Trophoblast cell (in vitro differentiated cells and primary cell): Measurements from ENCODE around the gene SNTG2.

ENCODE experiments used
- DNase-seq, 2 donors: peaks; one replicate each; pipeline ENCODE4 v3.0.0-alpha.2; 2016
- H2AFZ ChIP-seq: 2 replicates; pipeline ENCODE4 v1.6.1; 2013; ENCODE audit warnings: low read length, moderate library complexity, mild to moderate bottlenecking; ENCODE audit not compliant: insufficient read depth, poor library complexity
- H2AK5ac ChIP-seq: 2 replicates; pipeline ENCODE4 v1.6.1; 2013; ENCODE audit warnings: mild to moderate bottlenecking, low read length
- H2BK120ac ChIP-seq: 2 replicates; pipeline ENCODE4 v1.6.1; 2013; ENCODE audit warnings: low read length, mild to moderate bottlenecking, moderate library complexity; ENCODE audit not compliant: insufficient read depth, poor library complexity
- H2BK12ac ChIP-seq: 2 replicates; pipeline ENCODE4 v1.6.1; 2013; ENCODE audit warnings: mild to moderate bottlenecking, low read length, moderate library complexity
- H2BK5ac ChIP-seq: 2 replicates; pipeline ENCODE4 v1.6.1; 2013; ENCODE audit warnings: low read length, low read depth, moderate library complexity, mild to moderate bottlenecking; ENCODE audit not compliant: poor library complexity
- H3K14ac ChIP-seq: 2 replicates; pipeline ENCODE4 v1.6.1; 2013; ENCODE audit warnings: mild to moderate bottlenecking, low read length
- H3K18ac ChIP-seq: 2 replicates; pipeline ENCODE4 v1.6.1; 2013; ENCODE audit warnings: mild to moderate bottlenecking, low read length
- H3K23ac ChIP-seq: 2 replicates; pipeline ENCODE4 v1.6.1; 2013; ENCODE audit warnings: low read length
- H3K27ac ChIP-seq: 2 replicates; pipeline ENCODE4 v1.5.1; 2013; ENCODE audit warnings: low read depth, mild to moderate bottlenecking, inconsistent platforms, low read length, moderate library complexity
- H3K27me3 ChIP-seq: 2 replicates; pipeline ENCODE4 v1.6.1; 2013; ENCODE audit warnings: inconsistent platforms, mild to moderate bottlenecking, low read length, moderate library complexity; ENCODE audit not compliant: insufficient read depth
- H3K36me3 ChIP-seq, 2 experiments: 1 replicate in 1 of 2; 2 replicates in 1 of 2; pipeline ENCODE4 v1.6.1; 2013; ENCODE audit warnings: low read length in 2 of 2, mild to moderate bottlenecking in 2 of 2, moderate library complexity in 1 of 2; ENCODE audit not compliant: insufficient read depth in 2 of 2, control insufficient read depth in 1 of 2
- H3K4ac ChIP-seq: 2 replicates; pipeline ENCODE4 v1.6.1; 2013; ENCODE audit warnings: low read depth, mild to moderate bottlenecking, low read length, moderate library complexity
- H3K4me1 ChIP-seq, 2 experiments: 1 replicate in 1 of 2; 2 replicates in 1 of 2; pipeline ENCODE4 v1.6.1; 2013; ENCODE audit warnings: low read length in 2 of 2, mild to moderate bottlenecking in 2 of 2, moderate library complexity in 1 of 2; ENCODE audit not compliant: insufficient read depth in 2 of 2, control insufficient read depth in 1 of 2
- H3K4me2 ChIP-seq: 2 replicates; pipeline ENCODE4 v1.6.1; 2013; ENCODE audit warnings: inconsistent platforms, mild to moderate bottlenecking, low read length, moderate library complexity
- H3K4me3 ChIP-seq: 2 replicates; pipeline ENCODE4 v1.5.1; 2013; ENCODE audit warnings: mild to moderate bottlenecking, low read depth, low read length, inconsistent platforms
- H3K79me1 ChIP-seq: one replicate; pipeline ENCODE4 v1.6.1; 2013; ENCODE audit warnings: low read length
- H3K79me2 ChIP-seq: 2 replicates; pipeline ENCODE4 v1.6.1; 2013; ENCODE audit warnings: low read length, mild to moderate bottlenecking; ENCODE audit not compliant: control insufficient read depth, insufficient read depth, poor library complexity
- H3K9ac ChIP-seq: 2 replicates; pipeline ENCODE4 v1.6.1; 2013; ENCODE audit warnings: mild to moderate bottlenecking, low read length
- H3K9me3 ChIP-seq: 2 replicates; pipeline ENCODE4 v1.6.1; 2013; ENCODE audit warnings: low read depth, mild to moderate bottlenecking, control low read depth, inconsistent platforms, low read length; ENCODE audit not compliant: insufficient read depth
- H4K12ac ChIP-seq: 2 replicates; pipeline ENCODE4 v1.6.1; 2013; ENCODE audit warnings: low read depth, mild to moderate bottlenecking, low read length, moderate library complexity
- H4K8ac ChIP-seq: 2 replicates; pipeline ENCODE4 v1.6.1; 2013; ENCODE audit warnings: low read depth, mild to moderate bottlenecking, low read length, moderate library complexity
- H4K91ac ChIP-seq: one replicate; pipeline ENCODE4 v1.6.1; 2013; ENCODE audit warnings: low read depth, mild to moderate bottlenecking, low read length, moderate library complexity
- WGBS: extraction: QIAGEN DNeasy Blood & Tissue Kit; methylation state at CpG from one replicate; pipeline ENCODE4 v1.1.7; 2013; ENCODE audit warnings: missing lambda C conversion rate; ENCODE audit not compliant: insufficient read length, insufficient coverage; ENCODE audit errors: extremely low coverage; 5-methylcytosine and 5-hydroxymethylcytosine counted together

Gene SNTG2

GRCh38 chr2:1360144-1360543 lies 409.5 kb downstream of the SNTG2 start:
- WGBS, result no CpG with 5 or more reads among the region's 1 CpG

GRCh38 chr2:1360557-1361250 lies 410.1 kb downstream of the SNTG2 start:
- no peak overlapping the region for H3K14ac ChIP-seq
- H3K4me3 ChIP-seq, result no peak overlapping the region
- no peak overlapping the region for H3K27ac ChIP-seq
- H4K12ac ChIP-seq, result no peak overlapping the region
- no peak overlapping the region for H4K91ac ChIP-seq
- no peak overlapping the region for H4K8ac ChIP-seq
- no peaks in the 10 kb centered on the region for H3K4me1 ChIP-seq
- no peak overlapping the region for H3K4ac ChIP-seq
- H2BK120ac ChIP-seq, result no peak overlapping the region
- H2AFZ ChIP-seq, result no peak overlapping the region
- no peak overlapping the region for H3K23ac ChIP-seq
- H2BK12ac ChIP-seq, result no peak overlapping the region
- H3K27me3 ChIP-seq, result no peaks in the 10 kb centered on the region
- H3K79me2 ChIP-seq, result no peaks in the 10 kb centered on the region
- no peak for DNase-seq
- H3K79me1 ChIP-seq, result no peaks in the 10 kb centered on the region
- H2AK5ac ChIP-seq, result no peak overlapping the region
- no peak overlapping the region for H3K9ac ChIP-seq
- no peak overlapping the region for H2BK5ac ChIP-seq
- no peaks in the 10 kb centered on the region for H3K36me3 ChIP-seq
- H3K4me2 ChIP-seq, result no peak overlapping the region
- no peaks in the 10 kb centered on the region for H3K9me3 ChIP-seq
- WGBS, result no CpG with 5 or more reads among the region's 6 CpGs
- no peak overlapping the region for H3K18ac ChIP-seq

More at GRCh38 chr2:1360144-1360543, 409.5 kb downstream of the SNTG2 start:
- no peak overlapping the region for H2BK5ac ChIP-seq
- H3K9me3 ChIP-seq, result no peaks in the 10 kb centered on the region
- H3K79me2 ChIP-seq, result no peaks in the 10 kb centered on the region
- no peak overlapping the region for H4K12ac ChIP-seq
- H3K4me3 ChIP-seq, result no peak overlapping the region
- H3K23ac ChIP-seq, result no peak overlapping the region
- H2BK120ac ChIP-seq, result no peak overlapping the region
- H3K18ac ChIP-seq, result no peak overlapping the region
- no peaks in the 10 kb centered on the region for H3K79me1 ChIP-seq
- H3K36me3 ChIP-seq, result no peaks in the 10 kb centered on the region
- no peak overlapping the region for H3K4me2 ChIP-seq
- H2AFZ ChIP-seq, result no peak overlapping the region
- H4K8ac ChIP-seq, result no peak overlapping the region
- H2AK5ac ChIP-seq, result no peak overlapping the region
- H3K14ac ChIP-seq, result no peak overlapping the region
- H3K27ac ChIP-seq, result no peak overlapping the region
- H3K4me1 ChIP-seq, result no peaks in the 10 kb centered on the region
- H3K4ac ChIP-seq, result no peak overlapping the region
- H2BK12ac ChIP-seq, result no peak overlapping the region
- H4K91ac ChIP-seq, result no peak overlapping the region
- DNase-seq, result no peak
- no peak overlapping the region for H3K9ac ChIP-seq
- H3K27me3 ChIP-seq, result no peaks in the 10 kb centered on the region

GRCh38 chr2:1363367-1363766 lies 412.7 kb downstream of the SNTG2 start:
- no peak overlapping the region for H2AFZ ChIP-seq
- DNase-seq, result no peak
- H3K4me3 ChIP-seq, result no peak overlapping the region
- no peak overlapping the region for H3K27ac ChIP-seq
- H4K8ac ChIP-seq, result no peak overlapping the region
- H3K4me1 ChIP-seq, result no peaks in the 10 kb centered on the region
- H3K4ac ChIP-seq, result no peak overlapping the region
- no peaks in the 10 kb centered on the region for H3K27me3 ChIP-seq
- no peak overlapping the region for H2AK5ac ChIP-seq
- peaks cover 1% of the 10 kb centered on the region for H3K9me3 ChIP-seq
- no peak overlapping the region for H2BK120ac ChIP-seq
- H4K91ac ChIP-seq, result no peak overlapping the region
- H3K9ac ChIP-seq, result no peak overlapping the region
- H3K18ac ChIP-seq, result no peak overlapping the region
- no peak overlapping the region for H3K23ac ChIP-seq
- no peaks in the 10 kb centered on the region for H3K36me3 ChIP-seq
- H2BK12ac ChIP-seq, result no peak overlapping the region
- H3K79me2 ChIP-seq, result no peaks in the 10 kb centered on the region
- H4K12ac ChIP-seq, result no peak overlapping the region
- H2BK5ac ChIP-seq, result no peak overlapping the region
- no peak overlapping the region for H3K14ac ChIP-seq
- H3K79me1 ChIP-seq, result no peaks in the 10 kb centered on the region
- no CpG with 5 or more reads among the region's 2 CpGs for WGBS
- H3K4me2 ChIP-seq, result no peak overlapping the region

- Histone ChIP-seq H3K23ac (no peak overlapping the region), H4K8ac (no peak overlapping the region), H4K91ac (no peak overlapping the region), H3K36me3 (no peaks in the 10 kb centered on the region), H2BK12ac (no peak overlapping the region), H3K18ac (no peak overlapping the region), H3K4ac (no peak overlapping the region), H3K79me2 (no peaks in the 10 kb centered on the region), H2AFZ (no peak overlapping the region), H3K27me3 (no peaks in the 10 kb centered on the region), H4K12ac (no peak overlapping the region), H3K4me1 (no peaks in the 10 kb centered on the region), H2BK5ac (no peak overlapping the region), H3K79me1 (no peaks in the 10 kb centered on the region), H3K4me3 (peak overlapping the region; percentile 50), H3K4me2 (no peak overlapping the region), H3K14ac (no peak overlapping the region), H2BK120ac (no peak overlapping the region), H3K9ac (no peak overlapping the region), H3K9me3 (peaks cover 1% of the 10 kb centered on the region), H2AK5ac (no peak overlapping the region), H3K27ac (no peak overlapping the region)
- DNase-seq, result no peak
- no CpG with 5 or more reads among the region's 20 CpGs for WGBS
Observed at GRCh38 chr2:1366546-1367134, 416.0 kb downstream of the SNTG2 start.
